HG03108 (cell line): ENCODE data around the gene TBCCD1.
"Not testable (repeated sequence)": the region's sequence is repeated elsewhere in the genome, so short reads cannot be mapped to it uniquely, and the experiment has no call there.

Source experiments
- ATAC-seq: cut with Tn5 transposase; IDR thresholded peaks from one replicate; pipeline ENCODE4 v1.9.1; 2021; ENCODE audit warnings: moderate library complexity; ENCODE audit not compliant: unreplicated experiment

Gene TBCCD1

GRCh38 chr3:186520957-186521842 lies 45.9 kb downstream of the TBCCD1 start:
- ATAC-seq: peak; percentile 57

- no peak for ATAC-seq
Observed at GRCh38 chr3:186520431-186520830, 46.7 kb downstream of the TBCCD1 start.

- peak; percentile 45 for ATAC-seq
Observed at GRCh38 chr3:186519021-186519658, 48.0 kb downstream of the TBCCD1 start.

GRCh38 chr3:186517218-186517617 lies 49.9 kb downstream of the TBCCD1 start:
- no peak for ATAC-seq

- no peak for ATAC-seq
Observed at GRCh38 chr3:186516646-186517045, 50.5 kb downstream of the TBCCD1 start.

DNA sequence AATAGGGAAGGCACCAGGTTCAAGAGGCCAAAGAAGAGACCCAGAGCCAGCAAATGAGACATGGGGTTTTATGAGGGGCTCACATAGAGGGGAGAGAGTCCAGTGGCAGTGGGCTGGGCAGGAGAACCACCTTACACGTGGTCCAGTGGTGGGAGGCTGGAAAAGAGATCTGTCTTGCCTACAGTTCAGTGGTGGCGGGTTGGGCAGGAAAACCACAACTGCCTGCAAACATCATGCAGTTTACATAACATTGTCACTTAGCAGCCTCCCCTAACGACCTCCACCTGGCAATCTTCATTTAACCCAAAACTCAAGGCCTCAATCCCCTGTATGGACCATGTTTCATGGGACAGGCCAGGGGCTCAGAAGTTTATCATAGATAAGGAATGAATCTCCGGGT lies 52.0 kb downstream of the TBCCD1 start:
- no peak for ATAC-seq

DNA sequence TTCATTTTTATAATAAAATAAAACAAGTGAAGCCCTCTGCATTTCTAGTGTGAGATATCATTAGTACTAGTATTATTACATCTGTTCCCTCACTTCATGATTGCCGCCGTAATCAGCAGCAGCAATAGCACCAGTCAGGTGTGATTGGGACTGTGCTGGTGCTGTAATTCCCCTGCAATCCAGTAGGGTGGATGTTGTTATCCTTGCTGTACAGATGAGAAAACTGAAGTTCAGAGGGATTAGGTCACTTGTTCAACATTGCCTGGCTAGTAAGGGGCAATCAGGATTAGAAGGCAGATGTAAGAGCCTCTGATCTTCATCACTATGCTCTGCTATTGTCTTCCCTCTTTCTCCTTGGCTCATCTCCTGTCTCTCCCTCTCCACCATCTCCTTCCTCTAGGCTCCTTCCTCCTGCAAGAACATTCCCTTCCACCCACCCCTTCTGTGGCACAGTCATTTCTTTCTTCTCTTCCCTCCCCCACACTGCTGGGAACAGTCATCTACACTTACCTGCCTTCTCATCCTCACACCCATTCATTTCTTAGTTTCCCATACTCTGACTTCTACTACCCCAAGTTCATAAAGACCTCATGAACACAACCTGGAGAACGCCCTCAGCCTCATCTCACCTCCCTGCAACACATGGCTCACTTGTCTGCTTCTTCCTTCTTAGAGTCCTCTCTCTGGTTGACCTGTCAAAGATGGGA lies 52.7 kb downstream of the TBCCD1 start:
- no peak for ATAC-seq

- no peak for ATAC-seq
Observed at GRCh38 chr3:186513386-186513785, 53.8 kb downstream of the TBCCD1 start.

- ATAC-seq: no peak
Observed at GRCh38 chr3:186512570-186513302, 54.4 kb downstream of the TBCCD1 start.

DNA sequence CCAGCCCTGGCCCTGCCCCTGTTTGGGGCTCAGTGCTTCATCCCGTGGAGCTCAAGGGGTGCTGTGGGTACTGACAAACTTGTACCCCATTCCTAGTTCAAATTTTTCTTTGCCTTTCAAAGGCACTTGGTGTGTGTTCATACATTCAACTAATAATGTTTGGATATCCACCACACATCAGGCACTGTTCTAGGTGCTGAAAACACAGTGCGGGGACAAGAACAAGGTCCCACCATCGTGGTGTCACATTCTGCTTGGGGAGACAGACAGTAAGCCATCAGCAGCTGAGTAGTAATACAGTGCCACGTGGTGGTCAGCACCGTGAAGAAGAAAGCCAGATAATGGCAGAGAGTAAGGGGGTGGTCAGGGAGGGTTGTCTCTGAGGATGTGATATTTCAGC lies 55.4 kb downstream of the TBCCD1 start:
- ATAC-seq: no peak

GRCh38 chr3:186511245-186511644 lies 55.9 kb downstream of the TBCCD1 start:
- ATAC-seq: peak; percentile 78

- ATAC-seq: no peak
Observed at GRCh38 chr3:186510374-186511079, 56.6 kb downstream of the TBCCD1 start.

GRCh38 chr3:186509423-186509822 lies 57.7 kb downstream of the TBCCD1 start:
- ATAC-seq: no peak

- no peak for ATAC-seq
Observed at GRCh38 chr3:186506857-186507256, 60.3 kb downstream of the TBCCD1 start.

- ATAC-seq: no peak
Observed at GRCh38 chr3:186506191-186506739, 60.9 kb downstream of the TBCCD1 start.

- no peak for ATAC-seq
Observed at GRCh38 chr3:186502966-186503712, 64.0 kb downstream of the TBCCD1 start.

DNA sequence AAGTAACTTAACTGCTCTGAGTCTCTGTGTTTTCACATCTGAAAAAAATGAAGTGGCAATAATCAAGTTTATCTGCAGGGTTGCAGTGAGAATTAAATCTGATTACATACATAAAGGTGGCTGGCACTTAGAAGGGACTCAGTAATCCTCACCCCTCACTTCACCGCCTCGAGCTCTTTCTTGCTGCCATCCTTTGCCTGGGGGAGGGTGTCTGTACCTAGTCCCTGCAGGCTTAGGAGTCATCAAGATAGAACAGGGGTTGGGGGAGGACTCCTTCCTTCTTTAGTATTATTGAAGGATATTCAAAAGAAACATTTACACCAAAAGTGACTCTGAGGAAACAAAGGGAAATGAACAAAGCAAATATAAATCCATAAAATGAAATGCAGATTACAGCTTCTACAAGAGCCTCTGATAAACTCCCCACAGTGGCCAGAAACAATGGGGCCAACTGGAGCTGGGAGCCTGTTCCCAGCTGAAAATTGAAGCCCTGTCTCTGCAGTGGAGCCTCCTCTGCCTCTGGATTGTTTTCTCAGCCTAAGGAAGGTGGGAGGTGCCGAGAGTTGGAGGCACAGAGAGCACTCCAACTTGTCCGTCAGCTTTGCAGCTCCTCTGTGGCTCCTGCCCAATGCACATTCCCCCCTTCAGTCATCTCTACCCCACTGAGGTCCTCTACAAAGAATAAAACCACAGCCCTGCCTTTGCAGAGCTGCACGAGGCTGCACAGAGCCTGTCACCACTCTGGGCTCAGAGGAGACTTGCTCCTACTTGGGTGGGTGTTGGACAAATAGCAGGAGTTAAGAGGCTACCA lies 64.8 kb downstream of the TBCCD1 start:
- no peak for ATAC-seq

- ATAC-seq: not testable (repeated sequence)
Observed at GRCh38 chr3:186499949-186500348, 67.2 kb downstream of the TBCCD1 start.

DNA sequence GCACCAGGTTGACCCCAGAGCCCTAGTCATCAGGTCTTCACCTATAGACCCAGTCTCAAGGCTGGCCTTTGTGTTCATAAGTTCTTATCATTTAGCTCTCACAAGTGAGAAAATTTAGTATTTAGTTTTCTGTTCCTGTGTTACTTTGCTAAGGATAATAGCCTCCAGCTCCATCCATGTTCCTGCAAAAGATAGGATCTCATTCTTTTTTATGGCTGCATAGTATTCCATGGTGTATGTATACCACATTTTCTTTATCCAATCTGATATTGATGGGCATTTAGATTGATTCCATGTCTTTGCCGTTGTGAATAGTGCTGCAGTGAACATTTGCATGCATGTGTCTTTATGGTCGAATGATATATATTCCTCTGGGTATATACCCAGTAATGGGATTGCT lies 69.1 kb downstream of the TBCCD1 start:
- ATAC-seq: not testable (repeated sequence)
